Measurements from ENCODE around the gene CTXND1. TPM values are rescaled to one million over a fixed set of nuclear protein-coding genes. Genes with fewer than 3 reads are reported as not detected.

The CTXND1 gene
- total RNA-seq, 2 donors from 2014 or later = 0.04 TPM; not detected in 1

DNA sequence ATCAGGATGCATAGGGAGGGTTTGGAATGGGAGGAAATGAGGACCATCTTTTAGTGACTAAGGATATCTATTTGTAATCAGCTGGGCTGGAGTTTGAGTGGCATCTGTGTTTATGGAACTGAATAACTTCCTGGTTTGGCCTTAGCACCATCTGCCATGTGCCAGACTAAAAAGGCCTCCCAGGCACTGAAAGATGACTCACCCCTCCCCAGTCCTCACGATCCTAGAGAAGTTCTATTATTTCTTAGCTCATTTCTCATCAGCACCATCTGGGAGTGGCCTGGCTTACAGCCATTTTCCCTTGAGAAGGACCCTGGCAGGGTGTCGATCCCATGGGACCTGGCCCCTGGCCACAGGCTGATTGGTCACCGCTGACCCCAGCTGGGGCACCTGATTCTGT lies 23.9 kb upstream of the CTXND1 start:
- Histone ChIP-seq H3K36me3 (ENCODE audit: control insufficient read depth, insufficient read depth, low read length) (no peaks in the 10 kb centered on the region), H3K27me3 (ENCODE audit: control insufficient read depth, insufficient read depth, low read length, poor library complexity, severe bottlenecking) (peaks cover 10% of the 10 kb centered on the region), H3K4me1 (ENCODE audit: control insufficient read depth, insufficient read depth, low read length) (no peaks in the 10 kb centered on the region), H3K9me3 (ENCODE audit: control insufficient read depth, low read length) (no peaks in the 10 kb centered on the region), H3K4me3 (ENCODE audit: low read length) (no peak overlapping the region), H3K9ac (ENCODE audit: extremely low read depth, low read length, poor library complexity, severe bottlenecking) (no peak overlapping the region), H3K27ac (ENCODE audit: low read depth, low read length) (no peak overlapping the region)
- Mint-ChIP-seq H3K4me3 (no peak overlapping the region), H3K4me1 (no peaks in the 10 kb centered on the region), H3K27ac (no peak overlapping the region), H3K9me3 (peaks cover 1% of the 10 kb centered on the region), H3K36me3 (ENCODE audit: low read depth) (no peaks in the 10 kb centered on the region), H3K27me3 (ENCODE audit: insufficient read depth) (peaks cover 13% of the 10 kb centered on the region)
- 89% methylated on average over 3 of the region's 3 CpGs for WGBS, 2 experiments (ENCODE audit: insufficient coverage in 1 of 2, insufficient read length in 1 of 2)
- no peak for DNase-seq
- TF ChIP-seq CTCF (conservative IDR thresholded peaks at IDR 0.05) = no peak

GRCh38 chr15:80274996-80275395 lies 23.0 kb upstream of the CTXND1 start:
- H3K9me3 ChIP-seq (ENCODE audit: control insufficient read depth, low read length) = no peaks in the 10 kb centered on the region
- WGBS, 2 experiments (ENCODE audit: insufficient coverage in 1 of 2, insufficient read length in 1 of 2) = no CpG with 5 or more reads among the region's 1 CpG
- H3K4me1 Mint-ChIP-seq = no peaks in the 10 kb centered on the region
- no peak for TF ChIP-seq CTCF (conservative IDR thresholded peaks at IDR 0.05)
- no peak for DNase-seq
- no peak overlapping the region for H3K9ac ChIP-seq (ENCODE audit: extremely low read depth, low read length, poor library complexity, severe bottlenecking)
- H3K9me3 Mint-ChIP-seq = peaks cover 1% of the 10 kb centered on the region
- no peaks in the 10 kb centered on the region for H3K4me1 ChIP-seq (ENCODE audit: control insufficient read depth, insufficient read depth, low read length)
- H3K27ac Mint-ChIP-seq = no peak overlapping the region
- peaks cover 17% of the 10 kb centered on the region for H3K27me3 Mint-ChIP-seq (ENCODE audit: insufficient read depth)
- H3K4me3 ChIP-seq (ENCODE audit: low read length) = no peak overlapping the region
- peaks cover 15% of the 10 kb centered on the region for H3K27me3 ChIP-seq (ENCODE audit: control insufficient read depth, insufficient read depth, low read length, poor library complexity, severe bottlenecking)
- no peak overlapping the region for H3K27ac ChIP-seq (ENCODE audit: low read depth, low read length)
- H3K36me3 ChIP-seq (ENCODE audit: control insufficient read depth, insufficient read depth, low read length) = no peaks in the 10 kb centered on the region
- H3K4me3 Mint-ChIP-seq = no peak overlapping the region
- H3K36me3 Mint-ChIP-seq (ENCODE audit: low read depth) = no peaks in the 10 kb centered on the region

DNA sequence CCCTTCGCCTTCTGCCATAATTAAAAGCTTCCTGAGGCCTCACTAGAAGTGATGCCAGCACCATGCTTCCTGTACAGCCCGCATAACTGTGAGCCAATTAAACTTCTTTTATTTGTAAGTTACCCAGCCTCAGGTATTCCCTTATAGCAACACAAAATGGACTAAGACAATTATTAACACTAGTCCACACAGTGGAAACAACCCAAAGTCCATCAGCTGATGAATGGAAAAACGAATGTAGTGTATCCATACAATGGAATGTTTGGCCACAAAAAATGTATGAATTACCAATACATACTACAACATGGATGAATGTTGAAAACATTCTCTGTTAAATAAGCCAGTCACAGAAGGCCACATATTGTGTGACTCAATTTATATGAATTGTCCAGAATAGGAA lies 22.5 kb upstream of the CTXND1 start:
- H3K4me3 Mint-ChIP-seq = no peak overlapping the region
- H3K27me3 Mint-ChIP-seq (ENCODE audit: insufficient read depth) = peaks cover 17% of the 10 kb centered on the region
- Histone ChIP-seq H3K27me3 (ENCODE audit: control insufficient read depth, insufficient read depth, low read length, poor library complexity, severe bottlenecking) (peaks cover 15% of the 10 kb centered on the region), H3K9ac (ENCODE audit: extremely low read depth, low read length, poor library complexity, severe bottlenecking) (no peak overlapping the region), H3K9me3 (ENCODE audit: control insufficient read depth, low read length) (no peaks in the 10 kb centered on the region), H3K4me1 (ENCODE audit: control insufficient read depth, insufficient read depth, low read length) (no peaks in the 10 kb centered on the region), H3K4me3 (ENCODE audit: low read length) (no peak overlapping the region), H3K36me3 (ENCODE audit: control insufficient read depth, insufficient read depth, low read length) (no peaks in the 10 kb centered on the region), H3K27ac (ENCODE audit: low read depth, low read length) (no peak overlapping the region)
- no peak overlapping the region for H3K27ac Mint-ChIP-seq
- H3K36me3 Mint-ChIP-seq (ENCODE audit: low read depth) = no peaks in the 10 kb centered on the region
- DNase-seq = no peak
- no peak for TF ChIP-seq CTCF (conservative IDR thresholded peaks at IDR 0.05)
- 88 to 98% methylated on average over 2 to 3 of the region's 3 CpGs for WGBS, 2 experiments (ENCODE audit: insufficient coverage in 1 of 2, insufficient read length in 1 of 2)
- peaks cover 1% of the 10 kb centered on the region for H3K9me3 Mint-ChIP-seq
- H3K4me1 Mint-ChIP-seq = no peaks in the 10 kb centered on the region

Measured in endodermal cell (in vitro differentiated cells).